ENCODE data around the gene SSH2.
"Not testable (repeated sequence)": the region's sequence is repeated elsewhere in the genome, so short reads cannot be mapped to it uniquely, and the experiment has no call there.

The SSH2 gene

DNA sequence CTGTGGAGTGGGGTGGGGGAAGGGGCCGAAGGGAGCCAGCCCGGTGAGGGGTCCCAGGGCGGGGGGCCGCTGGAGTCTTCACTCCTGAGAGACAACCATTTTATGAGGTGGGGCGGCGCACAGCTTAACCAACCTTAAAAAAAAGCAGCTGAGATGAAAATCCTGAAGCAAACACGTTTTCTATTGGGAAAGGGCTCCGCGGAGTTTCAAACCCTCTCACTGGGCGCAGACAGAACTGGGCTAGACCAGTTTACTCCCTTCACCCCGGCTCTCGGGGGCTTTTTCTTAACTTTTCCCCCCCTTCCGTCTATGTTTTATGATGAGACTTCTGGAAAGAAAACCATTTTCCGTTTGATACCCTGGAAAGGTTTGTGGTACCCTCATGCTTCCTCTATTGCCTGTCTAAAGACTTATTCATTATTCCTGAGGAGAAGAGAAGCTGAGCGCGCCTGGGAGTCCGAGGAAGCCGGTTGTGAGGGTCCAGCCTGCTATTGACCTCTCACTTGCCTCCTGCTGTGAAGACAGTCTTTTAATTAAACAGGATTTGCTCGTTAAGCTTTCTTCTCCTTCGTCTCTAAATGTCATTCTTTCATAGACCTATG is 482 bp upstream of the SSH2 start:
- no peak for DNase-seq

DNA sequence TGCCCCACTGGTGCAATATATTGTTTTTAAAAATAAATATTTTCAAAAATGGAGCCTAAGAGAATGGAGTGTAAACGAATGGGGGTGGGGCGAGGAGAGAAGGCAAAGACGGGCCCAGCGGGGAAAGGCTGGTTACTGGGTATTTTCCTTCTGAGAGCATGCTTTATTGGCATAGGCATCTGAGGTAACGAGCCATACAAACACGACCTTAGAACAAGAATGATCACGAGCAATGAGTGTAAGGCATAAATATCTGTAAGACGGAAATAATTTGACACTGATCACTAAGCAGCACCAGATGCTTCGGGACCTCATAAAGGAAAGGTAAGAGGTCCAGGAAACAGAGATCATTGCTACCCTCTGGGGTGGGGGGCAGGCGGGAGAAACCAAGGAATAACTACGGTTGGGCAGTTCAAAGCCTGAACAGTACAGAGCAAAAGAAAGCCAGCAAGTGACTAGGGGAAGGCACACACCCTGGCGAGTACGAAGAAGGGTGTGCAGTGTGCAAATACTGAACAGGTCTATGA is 959 bp downstream of the SSH2 start:
- no peak for DNase-seq

DNA sequence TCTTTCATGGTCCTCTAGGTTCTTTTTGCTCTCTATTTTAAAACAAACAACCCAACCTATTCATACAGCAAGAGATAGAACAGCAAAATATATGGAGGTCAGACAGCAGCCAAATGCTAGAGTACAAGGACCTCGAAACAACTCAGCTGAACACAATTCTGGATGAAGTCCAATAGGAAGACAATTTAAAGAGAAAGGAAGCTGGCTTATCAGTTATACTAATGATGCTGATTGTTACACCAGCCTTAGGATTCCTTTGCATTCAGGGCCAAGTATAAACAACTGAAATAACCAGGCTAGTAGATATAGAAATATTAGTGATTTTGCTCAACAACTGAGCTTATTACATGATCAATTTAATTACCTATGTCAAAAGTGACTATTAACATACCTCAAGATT is 2.5 kb downstream of the SSH2 start:
- no peak for DNase-seq

GRCh38 chr17:29924786-29925185 is 5.2 kb downstream of the SSH2 start:
- no peak for DNase-seq

- no peak for DNase-seq
Measured at GRCh38 chr17:29918922-29919856, 10.8 kb downstream of the SSH2 start.

GRCh38 chr17:29918016-29918415 is 12.0 kb downstream of the SSH2 start:
- DNase-seq, result no peak

DNA sequence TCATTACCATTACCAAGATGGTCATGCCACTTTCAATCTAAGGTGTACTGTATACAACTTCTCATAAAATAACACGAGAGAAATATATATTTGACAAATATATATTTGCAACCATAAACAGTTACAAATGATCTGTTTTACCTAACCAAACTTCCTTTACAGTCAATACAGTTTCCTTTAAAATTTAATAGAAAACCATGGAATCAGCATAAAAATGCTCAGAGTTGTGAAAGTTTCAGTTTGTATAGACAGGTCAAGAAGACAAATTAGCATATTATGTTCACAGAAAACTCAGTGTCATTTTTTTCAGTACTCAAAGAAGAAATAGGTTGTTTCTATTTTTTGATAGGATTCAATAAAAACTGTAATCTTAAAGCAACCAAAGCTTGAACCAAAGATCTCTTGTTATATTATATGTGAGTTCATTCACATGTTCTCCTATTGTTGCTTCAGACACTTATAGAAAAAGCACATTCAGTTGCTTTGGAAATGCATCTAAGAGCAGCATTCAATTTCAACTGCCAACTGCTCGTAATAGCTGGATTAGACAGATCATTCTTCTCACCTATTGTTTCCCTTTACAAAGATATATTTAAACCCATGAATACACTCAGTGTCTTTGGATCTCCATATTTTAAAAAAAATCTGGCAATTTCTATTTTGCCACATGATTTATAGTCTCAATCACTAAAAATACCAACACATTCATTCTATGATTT is 15.1 kb downstream of the SSH2 start:
- DNase-seq, result no peak

DNA sequence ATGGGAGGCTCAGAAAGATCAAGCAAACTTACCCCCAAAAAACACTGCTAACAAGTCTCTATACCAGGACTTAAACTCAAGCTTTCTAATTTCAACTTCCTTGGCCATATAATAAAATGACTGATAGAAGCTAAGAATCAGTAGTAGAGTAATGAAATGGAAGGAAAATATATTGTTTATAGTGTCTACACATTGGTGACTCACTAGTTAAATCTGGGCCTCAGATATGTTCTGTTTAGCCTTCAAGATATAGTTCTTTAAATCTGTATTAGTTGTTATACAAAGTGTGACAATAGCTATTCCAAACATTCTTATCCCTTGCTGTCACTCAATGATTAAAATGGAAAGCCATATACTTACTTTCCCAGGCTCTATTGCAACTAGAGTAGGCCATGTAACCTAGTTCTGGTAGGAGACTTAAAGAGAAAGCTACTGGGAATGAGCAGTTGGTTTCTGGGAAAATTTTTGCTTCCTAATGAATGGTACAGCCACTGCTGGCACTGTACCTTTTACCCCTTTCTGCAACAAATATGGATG is 18.3 kb downstream of the SSH2 start:
- DNase-seq, result no peak

DNA sequence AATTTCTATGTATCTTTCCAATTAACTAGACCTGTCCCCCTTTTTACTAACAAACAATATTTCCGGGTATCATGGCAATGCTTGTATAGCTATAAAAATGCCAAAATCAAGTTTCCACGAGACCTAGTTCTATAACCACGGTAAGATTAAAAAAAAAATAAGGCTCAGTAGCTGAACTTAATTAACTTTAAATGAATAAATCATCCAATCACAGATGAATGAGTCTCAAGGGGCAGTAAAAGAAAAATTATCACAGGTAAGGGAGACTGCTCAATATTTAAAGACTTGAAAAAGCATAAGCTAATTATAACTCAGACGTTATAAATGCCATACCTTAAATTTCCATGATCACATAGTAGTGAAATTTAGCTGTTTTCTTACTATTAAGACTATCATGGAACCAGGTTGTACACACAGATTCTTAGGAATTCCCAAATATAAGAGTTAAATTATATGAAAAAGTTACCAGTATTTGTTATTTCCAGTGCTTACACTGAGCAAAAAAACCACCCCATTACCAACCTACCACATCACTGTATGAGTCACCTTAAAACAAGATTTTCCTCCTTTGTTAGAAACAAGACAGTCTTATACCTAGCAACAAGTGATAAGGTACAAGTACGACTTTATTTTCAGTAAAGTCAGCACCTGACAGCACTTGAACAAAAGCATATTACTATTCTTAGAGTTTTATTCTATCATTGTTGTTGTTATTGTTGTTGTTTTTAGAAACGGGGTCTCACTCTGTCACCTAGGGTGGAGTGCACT is 20.6 kb downstream of the SSH2 start:
- no peak for DNase-seq

GRCh38 chr17:29906969-29907368 is 23.1 kb downstream of the SSH2 start:
- DNase-seq, result no peak

DNA sequence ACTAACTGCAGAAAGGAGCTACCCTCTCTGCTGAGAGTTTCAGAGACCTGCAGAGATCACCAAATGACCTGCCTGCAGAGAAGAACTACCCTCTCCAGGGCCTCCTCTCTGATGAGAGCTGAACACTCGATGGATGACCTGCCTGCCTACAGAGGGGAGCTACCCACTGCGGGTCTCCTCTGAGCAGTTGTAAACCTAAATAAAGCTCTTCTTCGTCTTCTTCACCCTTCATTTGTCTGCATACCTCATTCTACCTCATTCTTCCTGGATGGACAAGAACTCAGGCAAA is 24.2 kb downstream of the SSH2 start:
- DNase-seq, result no peak

DNA sequence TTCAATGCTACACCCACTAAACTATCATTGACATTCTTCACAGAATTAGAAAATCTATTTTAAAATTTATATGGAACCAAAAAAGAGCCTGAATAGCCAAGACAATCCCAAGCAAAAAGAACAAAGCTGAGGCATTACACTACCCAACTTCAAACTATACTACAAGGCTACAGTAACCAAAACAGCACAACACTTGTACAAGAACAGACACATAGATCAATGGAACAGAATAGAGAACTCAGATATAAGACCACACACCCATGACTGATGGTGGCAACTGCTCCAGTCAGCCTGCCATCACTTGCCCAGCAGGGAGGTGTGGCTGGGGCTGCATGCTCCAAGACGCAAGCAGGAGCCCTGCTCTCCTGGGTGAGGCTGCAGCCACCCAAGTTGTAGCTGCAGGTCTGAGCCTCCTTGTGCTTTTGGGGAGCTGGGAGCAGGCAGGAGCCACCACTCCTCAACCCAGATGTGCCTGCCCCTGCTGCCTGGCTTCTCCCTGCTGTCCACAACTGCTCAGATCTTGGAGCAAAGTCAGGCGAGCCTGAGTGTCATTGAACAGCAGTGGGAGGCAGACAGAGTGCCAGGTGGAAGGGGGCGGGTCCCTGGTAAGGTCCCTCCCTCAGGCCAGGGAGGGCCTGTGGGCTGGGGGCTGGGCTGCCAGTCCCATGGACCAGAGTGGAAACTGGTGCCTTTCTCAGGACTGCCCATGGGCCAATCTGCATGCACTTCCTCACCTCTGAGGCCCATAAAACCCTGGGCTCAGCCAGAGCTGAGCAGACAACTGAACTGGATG is 24.7 kb downstream of the SSH2 start:
- no peak for DNase-seq

- no peak for DNase-seq
Measured at GRCh38 chr17:29903471-29903870, 26.6 kb downstream of the SSH2 start.

DNA sequence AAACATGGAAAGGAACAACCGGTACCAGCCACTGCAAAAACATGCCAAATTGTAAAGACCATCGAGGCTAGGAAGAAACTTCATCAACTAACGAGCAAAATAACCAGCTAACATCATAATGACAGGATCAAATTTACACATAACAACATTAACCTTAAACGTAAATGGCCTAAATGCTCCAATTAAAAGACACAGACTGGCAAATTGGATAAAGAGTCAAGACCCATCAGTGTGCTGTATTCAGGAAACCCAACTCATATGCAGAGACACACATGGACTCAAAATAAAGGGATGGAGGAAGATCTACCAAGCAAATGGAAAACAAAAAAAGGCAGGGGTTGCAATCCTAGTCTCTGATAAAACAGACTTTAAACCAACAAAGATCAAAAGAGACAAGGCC is 32.9 kb downstream of the SSH2 start:
- not testable (repeated sequence) for DNase-seq

- DNase-seq, result no peak
Measured at GRCh38 chr17:29892201-29892600, 37.8 kb downstream of the SSH2 start.

- no peak for DNase-seq
Measured at GRCh38 chr17:29891131-29891530, 38.9 kb downstream of the SSH2 start.

DNA sequence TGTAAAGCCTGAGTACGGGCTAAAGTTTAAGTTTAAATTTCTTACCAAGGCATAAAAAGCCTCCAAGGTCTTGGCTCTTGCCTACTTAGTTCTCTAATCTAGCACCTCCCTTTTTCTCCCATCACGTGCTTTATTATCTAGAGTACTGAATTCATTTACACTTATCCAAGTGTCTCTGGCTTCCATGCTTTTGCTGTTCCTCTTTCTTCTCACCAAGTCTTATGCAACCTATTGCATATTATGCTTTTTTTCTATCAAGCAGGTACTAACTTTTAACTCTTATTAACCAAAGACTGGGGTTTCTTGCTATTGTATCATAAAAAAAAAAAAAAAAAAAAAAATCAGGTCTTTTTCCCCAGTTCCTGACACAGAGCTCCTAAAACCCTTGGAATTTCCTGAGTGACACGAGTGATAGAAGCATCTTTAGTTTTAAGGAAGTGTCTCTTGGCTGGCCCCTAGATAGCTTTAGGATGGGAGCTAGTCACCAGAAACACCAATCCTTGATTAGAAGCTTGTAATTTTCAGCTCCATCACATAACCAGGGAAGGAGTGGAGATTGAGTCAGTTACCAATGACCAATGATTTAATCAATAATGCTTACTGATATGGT is 44.9 kb downstream of the SSH2 start:
- no peak for DNase-seq

DNA sequence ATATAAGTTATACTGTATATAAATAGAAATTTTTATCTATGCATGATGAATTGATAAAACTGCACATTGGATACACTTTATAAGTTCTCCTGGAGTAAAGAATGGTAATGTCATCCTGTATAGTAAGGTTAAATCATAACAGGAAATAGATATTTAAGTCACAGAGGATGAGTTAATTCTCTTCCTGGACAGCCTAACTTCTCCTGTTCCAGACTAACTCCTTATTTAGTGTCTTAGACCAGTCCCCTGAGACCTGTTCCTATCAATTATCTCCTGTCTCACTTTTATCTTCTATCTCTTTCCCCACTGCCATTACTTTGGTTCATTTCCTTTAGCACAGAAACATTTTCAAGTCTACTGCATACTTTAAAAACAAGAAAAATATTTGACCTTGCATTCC is 46.5 kb downstream of the SSH2 start:
- no peak for DNase-seq

- no peak for DNase-seq
Measured at GRCh38 chr17:29881256-29881655, 48.8 kb downstream of the SSH2 start.

DNA sequence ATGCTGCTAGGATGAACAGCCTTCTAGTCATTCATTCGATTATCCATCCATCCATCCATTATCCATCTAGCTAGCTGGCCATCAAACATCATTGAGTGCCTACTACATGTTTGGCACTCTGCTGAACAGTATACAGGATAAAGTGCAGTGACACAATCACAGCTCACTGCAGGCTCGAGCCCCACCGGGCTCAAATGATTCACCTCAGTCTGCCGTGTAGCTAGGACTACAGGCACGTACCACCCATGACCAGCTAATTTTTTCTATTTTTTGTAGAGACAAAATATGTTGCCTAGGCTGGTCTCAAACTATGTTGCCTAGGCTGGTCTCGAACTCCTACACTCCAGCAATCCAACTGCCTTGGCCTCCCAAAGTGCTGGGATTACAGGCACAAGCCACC is 50.0 kb downstream of the SSH2 start:
- DNase-seq, result no peak

DNA sequence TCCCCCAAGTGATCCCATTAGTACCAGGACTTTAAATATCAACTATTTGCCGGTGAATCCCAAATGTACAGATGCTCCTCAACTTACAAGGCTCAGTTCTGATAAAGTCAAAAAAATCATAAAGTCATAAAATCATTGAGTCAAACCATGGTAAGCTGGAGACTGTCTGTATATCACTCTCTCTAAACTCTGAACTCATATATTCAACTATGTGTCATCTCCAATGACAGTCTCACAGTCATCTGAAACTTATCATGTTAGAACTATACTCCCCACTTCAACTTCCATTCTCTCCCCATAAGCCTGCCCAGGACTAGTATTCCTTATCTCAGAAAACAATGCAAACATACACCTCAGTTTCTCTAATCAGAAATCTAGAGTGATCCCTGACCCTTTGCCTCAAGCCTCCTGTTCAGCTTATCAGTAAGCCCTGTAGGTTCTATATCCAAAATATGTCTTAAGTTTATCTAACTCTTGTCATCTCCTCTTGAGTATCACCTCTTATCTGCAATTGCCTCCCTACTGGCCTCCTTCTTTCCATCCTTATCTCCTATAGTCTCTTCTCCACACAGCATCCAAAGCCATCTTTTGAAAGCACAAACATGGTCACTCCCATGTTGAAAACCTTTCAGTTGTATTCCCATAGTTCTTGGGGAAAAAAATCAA is 55.0 kb downstream of the SSH2 start:
- DNase-seq, result no peak
